Esophagus mucosa (tissue), 1 donor: Measurements from ENCODE around the gene CAMSAP3. TPM values are rescaled to one million over a fixed set of nuclear protein-coding genes. Genes with fewer than 3 reads are reported as not detected.

Experiments
- ATAC-seq: fragments of 200-7000 bp; cut with Tn5 transposase; one replicate; pipeline ENCODE4 v1.9.1; 2020
- total RNA-seq: library from RNA; stranded (reverse); gene quantifications from one replicate; pipeline ENCODE4 v1.2.4, GENCODE V29; 2023
- donor health status: DM: yes; HTN: yes; CAD: no.

CAMSAP3 gene
- total RNA-seq, 1 donor from 2014 or later = 21.2 TPM

DNA sequence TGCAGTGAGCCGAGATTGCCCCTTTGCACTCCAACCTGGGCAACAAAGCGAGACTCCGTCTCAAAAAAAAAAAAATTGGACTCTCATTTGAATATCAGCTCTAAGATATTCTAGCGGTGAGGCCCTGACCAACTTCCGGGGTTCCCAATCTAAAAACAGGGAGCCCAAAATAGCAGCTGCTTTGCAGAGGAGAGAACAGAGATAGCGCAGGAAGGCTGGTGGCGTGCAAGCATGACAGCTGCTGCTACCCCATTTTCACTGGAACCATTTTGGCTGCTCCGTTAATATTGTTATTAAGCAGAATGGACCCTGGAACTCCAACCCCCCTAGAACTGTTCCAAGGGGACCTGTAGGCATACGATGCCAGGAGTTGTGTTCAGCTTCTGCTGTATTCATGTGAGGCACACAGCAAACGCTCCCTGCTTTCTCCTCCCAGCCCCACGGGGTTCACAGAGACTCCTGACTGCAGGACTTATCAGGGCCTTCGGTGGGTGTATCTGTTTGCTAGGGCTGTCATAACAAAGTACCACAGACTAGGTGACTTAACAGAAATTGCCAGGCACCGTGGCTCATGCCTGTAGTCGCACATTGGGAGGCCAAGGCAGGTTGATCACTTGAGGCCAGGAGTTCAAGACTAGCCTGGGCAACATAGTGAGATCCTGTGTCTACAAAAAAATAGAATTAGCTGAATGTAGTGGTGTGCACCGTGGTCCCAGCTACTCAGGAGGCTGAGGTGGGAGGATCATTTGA, 52.8 kb downstream of the CAMSAP3 start:
- ATAC-seq = no peak

DNA sequence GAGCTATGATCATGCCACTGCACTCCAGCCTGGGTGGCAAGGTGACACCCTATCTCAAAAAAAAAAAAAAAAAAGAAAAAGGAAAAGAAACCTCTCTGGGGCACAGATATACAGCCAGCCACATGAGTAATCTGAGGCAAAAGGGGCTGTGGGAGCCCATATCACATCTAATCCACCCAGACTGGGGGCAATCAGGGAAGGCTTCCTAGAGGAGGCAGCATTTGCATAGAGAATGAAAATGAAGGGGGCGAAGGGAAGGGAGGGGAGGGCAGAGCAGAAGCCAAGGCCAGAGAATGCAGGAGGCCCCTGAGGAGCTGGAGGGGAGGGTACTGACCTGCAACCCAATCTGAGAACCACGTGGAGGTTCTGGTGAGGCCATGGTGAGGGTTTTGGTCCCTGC, 54.5 kb downstream of the CAMSAP3 start:
- no peak for ATAC-seq

- ATAC-seq = peak; percentile 82
Measured at GRCh38 chr19:7652061-7652641, 56.5 kb downstream of the CAMSAP3 start.

- ATAC-seq = no peak
Measured at GRCh38 chr19:7654401-7654800, 58.7 kb downstream of the CAMSAP3 start.

- ATAC-seq = no peak
Measured at GRCh38 chr19:7655581-7655980, 59.9 kb downstream of the CAMSAP3 start.

DNA sequence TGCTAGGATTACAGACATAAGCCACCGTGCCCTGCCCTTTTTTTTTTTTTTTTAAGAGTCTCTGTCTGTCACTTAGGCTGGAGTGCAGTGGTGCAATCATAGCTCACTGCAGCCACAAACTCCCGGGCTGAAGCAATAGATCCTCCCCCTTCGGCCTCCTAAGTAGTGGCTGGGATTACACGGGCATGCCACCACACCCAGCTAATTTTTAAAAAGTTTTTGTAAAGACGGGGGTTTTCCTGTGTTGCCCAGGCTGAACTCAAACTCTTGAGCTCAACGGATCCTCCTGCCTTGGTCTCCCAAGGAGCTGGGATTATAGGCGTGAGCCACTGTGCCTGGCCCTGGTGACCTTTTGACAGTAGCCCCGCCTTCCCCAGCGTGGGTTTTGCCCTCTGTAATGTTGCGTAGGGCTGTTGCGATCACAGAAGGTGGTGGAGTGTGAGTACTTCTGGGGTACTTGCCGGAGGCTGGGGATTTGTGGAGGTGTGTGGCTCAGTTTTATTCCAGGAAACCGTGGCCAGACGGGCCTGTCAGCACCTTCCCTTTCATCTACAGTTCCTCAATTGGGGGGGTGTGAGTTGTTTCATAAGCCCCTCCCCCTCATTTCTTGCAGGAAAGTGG, 61.6 kb downstream of the CAMSAP3 start:
- ATAC-seq = peak; percentile 48

GRCh38 chr19:7658219-7658686, 62.6 kb downstream of the CAMSAP3 start:
- no peak for ATAC-seq

DNA sequence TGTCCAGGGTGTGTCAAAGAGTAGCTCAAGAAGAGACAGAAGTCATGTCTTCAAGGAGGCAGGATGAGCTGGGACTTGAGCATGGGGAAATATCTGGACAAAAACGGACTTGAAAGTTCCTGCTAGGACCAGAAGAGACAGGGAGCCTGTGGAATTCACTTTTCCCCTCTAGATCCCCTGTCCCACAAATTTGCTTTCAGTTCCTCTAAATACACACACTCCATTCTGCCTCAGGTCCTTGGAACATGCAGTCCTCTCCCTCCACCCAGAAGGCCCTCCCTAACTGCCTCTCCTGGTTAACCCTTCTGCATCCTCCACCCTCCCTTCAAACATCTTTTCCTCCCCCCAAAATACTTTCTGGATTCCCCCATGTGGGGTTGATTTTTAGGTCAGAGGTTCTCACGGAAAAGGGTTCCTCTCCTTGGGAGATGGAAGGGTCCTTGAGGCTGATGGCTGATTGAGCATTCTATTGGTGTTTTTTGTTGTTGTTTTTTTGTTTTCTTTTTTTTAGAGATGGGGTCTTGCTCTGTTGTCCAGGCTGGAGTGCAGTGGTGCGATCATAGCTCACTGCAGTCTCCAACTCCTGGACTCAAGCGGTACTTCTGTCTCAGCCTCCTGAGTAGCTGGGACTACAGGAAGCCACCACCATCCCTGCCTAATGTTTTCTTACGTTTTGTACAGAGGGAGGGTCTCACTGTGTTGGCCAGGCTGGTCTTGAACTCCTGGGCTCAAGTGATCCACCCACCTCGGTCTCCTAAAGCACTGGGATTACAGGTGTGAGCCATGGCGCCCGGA, 66.3 kb downstream of the CAMSAP3 start:
- ATAC-seq = no peak

- no peak for ATAC-seq
Measured at GRCh38 chr19:7662657-7663056, 67.0 kb downstream of the CAMSAP3 start.

- no peak for ATAC-seq
Measured at GRCh38 chr19:7663706-7664105, 68.0 kb downstream of the CAMSAP3 start.

- ATAC-seq = no peak
Measured at GRCh38 chr19:7665076-7665475, 69.4 kb downstream of the CAMSAP3 start.

Other genes with a start within 250 kb of the CAMSAP3 start
- gene ARHGEF18, start 246.9 kb upstream of the CAMSAP3 start, total RNA-seq = 18.4 TPM
- gene PEX11G, start 106.8 kb upstream of the CAMSAP3 start, total RNA-seq = 4.8 TPM
- gene ZNF358, start 79.8 kb upstream of the CAMSAP3 start, total RNA-seq = 11.2 TPM
- gene MCOLN1, start 73.2 kb upstream of the CAMSAP3 start, total RNA-seq = 9.2 TPM
- gene PNPLA6, start 60.1 kb upstream of the CAMSAP3 start, total RNA-seq = 48.1 TPM
- gene XAB2, start 33.7 kb downstream of the CAMSAP3 start, total RNA-seq = 17.9 TPM
- gene PET100, start 33.9 kb downstream of the CAMSAP3 start, total RNA-seq = 91.7 TPM
- gene PCP2, start 37.9 kb downstream of the CAMSAP3 start, total RNA-seq = not detected
- gene STXBP2, start 41.2 kb downstream of the CAMSAP3 start, total RNA-seq = 62.7 TPM
- gene RETN, start 73.2 kb downstream of the CAMSAP3 start, total RNA-seq = not detected
- 0.24 TPM for gene MCEMP1, start 81.2 kb downstream of the CAMSAP3 start, total RNA-seq
- 127 TPM for gene TRAPPC5, start 85.0 kb downstream of the CAMSAP3 start, total RNA-seq
- gene FCER2, start 106.3 kb downstream of the CAMSAP3 start, total RNA-seq = 0.20 TPM
- gene CLEC4G, start 136.2 kb downstream of the CAMSAP3 start, total RNA-seq = not detected
- 0.32 TPM for gene CD209, start 151.7 kb downstream of the CAMSAP3 start, total RNA-seq
- not detected for gene CLEC4M, start 167.4 kb downstream of the CAMSAP3 start, total RNA-seq
- 9.6 TPM for gene EVI5L, start 234.4 kb downstream of the CAMSAP3 start, total RNA-seq